ENCODE results near the gene ACBD4.

DNA sequence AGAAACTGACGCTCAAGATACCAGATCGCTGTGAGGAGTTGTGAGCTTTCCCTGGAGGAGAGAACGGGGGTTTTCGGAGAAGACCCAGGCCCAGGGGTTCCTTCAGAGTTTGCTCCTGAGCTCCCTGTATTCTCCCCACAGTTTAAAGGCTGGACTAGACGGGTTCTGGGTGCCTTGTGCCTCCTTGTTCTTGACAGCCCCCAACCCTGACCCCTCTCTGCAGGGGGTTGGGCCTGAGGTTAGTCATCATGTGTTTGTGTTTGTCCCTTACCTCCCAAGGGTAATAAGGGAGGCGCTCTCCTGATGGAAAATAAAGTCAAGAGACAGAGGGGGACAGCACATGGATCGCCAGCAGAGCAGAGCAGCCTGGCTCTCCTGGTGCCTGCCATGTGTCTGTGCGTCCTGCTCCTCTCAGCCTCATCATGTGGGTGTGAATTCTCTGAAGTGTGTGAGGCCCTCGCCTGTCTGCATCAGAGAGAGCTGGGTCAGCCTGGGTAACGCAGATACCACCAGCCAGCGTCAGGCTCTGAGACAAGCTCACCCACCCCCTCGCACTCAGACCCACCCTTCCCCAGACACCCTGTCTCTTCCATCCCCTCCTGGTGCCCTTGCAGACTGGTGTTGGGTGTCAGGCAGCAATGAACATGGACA lies 34.9 kb downstream of the ACBD4 start:
- TF ChIP-seq, protein P1, sequence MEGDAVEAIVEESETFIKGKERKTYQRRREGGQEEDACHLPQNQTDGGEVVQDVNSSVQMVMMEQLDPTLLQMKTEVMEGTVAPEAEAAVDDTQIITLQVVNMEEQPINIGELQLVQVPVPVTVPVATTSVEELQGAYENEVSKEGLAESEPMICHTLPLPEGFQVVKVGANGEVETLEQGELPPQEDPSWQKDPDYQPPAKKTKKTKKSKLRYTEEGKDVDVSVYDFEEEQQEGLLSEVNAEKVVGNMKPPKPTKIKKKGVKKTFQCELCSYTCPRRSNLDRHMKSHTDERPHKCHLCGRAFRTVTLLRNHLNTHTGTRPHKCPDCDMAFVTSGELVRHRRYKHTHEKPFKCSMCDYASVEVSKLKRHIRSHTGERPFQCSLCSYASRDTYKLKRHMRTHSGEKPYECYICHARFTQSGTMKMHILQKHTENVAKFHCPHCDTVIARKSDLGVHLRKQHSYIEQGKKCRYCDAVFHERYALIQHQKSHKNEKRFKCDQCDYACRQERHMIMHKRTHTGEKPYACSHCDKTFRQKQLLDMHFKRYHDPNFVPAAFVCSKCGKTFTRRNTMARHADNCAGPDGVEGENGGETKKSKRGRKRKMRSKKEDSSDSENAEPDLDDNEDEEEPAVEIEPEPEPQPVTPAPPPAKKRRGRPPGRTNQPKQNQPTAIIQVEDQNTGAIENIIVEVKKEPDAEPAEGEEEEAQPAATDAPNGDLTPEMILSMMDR (conservative IDR thresholded peaks at IDR 0.05; ENCODE audit: low read depth, low read length) = no peak
- TF ChIP-seq FOS (IDR thresholded peaks at IDR 0.05; ENCODE audit: low read depth, low read length) = no peak
- no peak for TF ChIP-seq USF2 (IDR thresholded peaks at IDR 0.05; ENCODE audit: low read depth, low read length)
- no peak for TF ChIP-seq POLR2A (IDR thresholded peaks at IDR 0.05; ENCODE audit: low read depth, low read length)
- TF ChIP-seq SMC3 (IDR thresholded peaks at IDR 0.05; ENCODE audit: low read depth, low read length) = no peak
- no peak for TF ChIP-seq RFX5 (IDR thresholded peaks at IDR 0.05; ENCODE audit: low read depth, low read length)
- TF ChIP-seq RCOR1 (IDR thresholded peaks at IDR 0.05; ENCODE audit: insufficient replicate concordance, low read length) = no peak
- TF ChIP-seq, protein P2, sequence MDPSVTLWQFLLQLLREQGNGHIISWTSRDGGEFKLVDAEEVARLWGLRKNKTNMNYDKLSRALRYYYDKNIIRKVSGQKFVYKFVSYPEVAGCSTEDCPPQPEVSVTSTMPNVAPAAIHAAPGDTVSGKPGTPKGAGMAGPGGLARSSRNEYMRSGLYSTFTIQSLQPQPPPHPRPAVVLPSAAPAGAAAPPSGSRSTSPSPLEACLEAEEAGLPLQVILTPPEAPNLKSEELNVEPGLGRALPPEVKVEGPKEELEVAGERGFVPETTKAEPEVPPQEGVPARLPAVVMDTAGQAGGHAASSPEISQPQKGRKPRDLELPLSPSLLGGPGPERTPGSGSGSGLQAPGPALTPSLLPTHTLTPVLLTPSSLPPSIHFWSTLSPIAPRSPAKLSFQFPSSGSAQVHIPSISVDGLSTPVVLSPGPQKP (IDR thresholded peaks at IDR 0.05; ENCODE audit: borderline replicate concordance, low read depth, low read length) = no peak
- no peak for TF ChIP-seq MAZ (IDR thresholded peaks at IDR 0.05; ENCODE audit: borderline replicate concordance, low read depth, low read length)

Data from IMR-90 (cell line).